Left forelimb (tissue), 1 donor: ENCODE data around the gene EVPL.
"Not testable (repeated sequence)": the region's sequence is repeated elsewhere in the genome, so short reads cannot be mapped to it uniquely, and the experiment has no call there.

Experiments used
- DNase-seq: peaks from one replicate; pipeline ENCODE4 v3.0.0-alpha.2; 2018; ENCODE audit warnings: low spot score

The EVPL gene

GRCh38 chr17:75996665-75997590 is 30.2 kb downstream of the EVPL start:
- DNase-seq, result no peak

DNA sequence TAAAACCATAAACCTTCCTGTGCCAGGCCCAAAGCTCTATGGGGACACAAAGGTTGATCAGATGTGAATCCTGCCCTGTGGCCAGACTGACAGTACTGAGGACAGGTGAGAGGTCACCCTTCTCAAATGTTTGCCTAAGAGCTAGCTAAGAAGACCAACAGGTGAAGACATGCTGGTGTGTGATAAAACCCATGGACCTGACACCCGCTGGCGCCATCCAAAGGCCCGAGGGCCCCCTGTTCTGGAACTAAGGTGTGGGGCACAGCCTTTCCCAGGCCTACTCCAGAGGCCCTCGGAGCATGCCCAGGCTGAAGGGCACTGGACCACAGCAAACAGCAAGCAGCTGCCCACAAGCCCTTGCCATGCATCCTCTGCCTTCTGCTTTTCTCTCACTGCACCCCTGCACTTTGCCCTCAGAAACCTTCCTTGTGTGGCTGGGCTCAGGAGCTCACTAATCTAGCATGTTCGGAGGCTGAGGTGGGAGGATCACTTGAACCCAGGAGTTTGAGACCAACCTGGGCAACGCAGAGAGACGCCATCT is 31.7 kb downstream of the EVPL start:
- DNase-seq, result no peak

GRCh38 chr17:75994802-75995370 is 32.2 kb downstream of the EVPL start:
- no peak for DNase-seq

GRCh38 chr17:75991396-75991795 is 35.7 kb downstream of the EVPL start:
- no peak for DNase-seq

GRCh38 chr17:75987041-75987440 is 40.1 kb downstream of the EVPL start:
- DNase-seq, result no peak

DNA sequence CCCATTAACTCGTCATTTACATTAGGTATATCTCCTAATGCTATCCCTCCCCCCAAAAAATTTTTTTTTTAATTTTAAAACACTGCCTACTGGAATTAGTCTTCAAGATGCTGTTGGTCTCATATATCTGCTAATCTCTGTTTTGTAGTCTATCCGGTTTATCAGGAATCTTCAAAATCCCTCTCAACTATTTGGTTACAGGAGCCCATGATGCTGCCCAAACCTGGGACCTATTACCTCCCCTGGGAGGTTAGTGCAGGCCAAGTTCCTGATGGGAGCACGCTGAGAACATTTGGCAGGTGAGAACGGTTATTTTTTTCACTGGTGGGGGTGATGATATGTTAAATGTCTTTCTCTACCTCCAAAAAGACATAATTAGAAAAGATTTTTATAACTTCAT is 41.1 kb downstream of the EVPL start:
- DNase-seq, result no peak

DNA sequence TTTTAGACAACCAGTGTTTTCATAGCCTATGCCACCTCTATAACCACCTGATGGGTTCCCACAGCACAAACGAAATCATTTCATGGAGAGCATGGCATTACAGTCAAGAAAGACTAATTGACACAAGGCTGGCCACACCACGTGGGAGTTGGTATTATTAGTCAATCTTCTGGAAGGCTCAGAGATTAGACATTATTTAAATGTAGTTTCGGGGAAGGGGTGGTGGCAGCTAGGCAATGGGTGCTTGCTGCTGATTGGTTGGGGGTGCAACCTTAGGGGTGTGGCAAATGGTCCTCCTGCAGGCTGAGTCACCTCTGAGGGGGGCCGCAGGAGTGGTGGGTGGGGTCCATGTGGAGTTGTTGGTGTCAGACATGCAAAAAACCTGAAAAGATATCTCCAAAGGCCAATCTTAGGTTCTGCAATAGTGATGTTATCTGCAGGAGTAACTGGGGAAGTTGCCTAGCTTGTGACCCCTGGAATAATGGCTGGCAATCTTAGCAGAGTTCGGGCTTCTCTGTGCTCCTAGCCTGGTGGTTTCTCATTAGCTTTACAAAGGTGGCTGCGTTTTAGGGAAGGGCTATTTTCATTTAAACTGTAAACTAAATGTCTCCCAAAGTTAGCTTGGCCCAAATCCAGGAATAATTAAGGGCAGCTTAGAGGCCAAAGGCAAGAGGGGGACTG is 43.5 kb downstream of the EVPL start:
- no peak for DNase-seq

- DNase-seq, result no peak
Observed at GRCh38 chr17:75981019-75981615, 46.0 kb downstream of the EVPL start.

- DNase-seq, result no peak
Observed at GRCh38 chr17:75980188-75981018, 46.7 kb downstream of the EVPL start.

GRCh38 chr17:75979705-75980187 is 47.4 kb downstream of the EVPL start:
- no peak for DNase-seq

DNA sequence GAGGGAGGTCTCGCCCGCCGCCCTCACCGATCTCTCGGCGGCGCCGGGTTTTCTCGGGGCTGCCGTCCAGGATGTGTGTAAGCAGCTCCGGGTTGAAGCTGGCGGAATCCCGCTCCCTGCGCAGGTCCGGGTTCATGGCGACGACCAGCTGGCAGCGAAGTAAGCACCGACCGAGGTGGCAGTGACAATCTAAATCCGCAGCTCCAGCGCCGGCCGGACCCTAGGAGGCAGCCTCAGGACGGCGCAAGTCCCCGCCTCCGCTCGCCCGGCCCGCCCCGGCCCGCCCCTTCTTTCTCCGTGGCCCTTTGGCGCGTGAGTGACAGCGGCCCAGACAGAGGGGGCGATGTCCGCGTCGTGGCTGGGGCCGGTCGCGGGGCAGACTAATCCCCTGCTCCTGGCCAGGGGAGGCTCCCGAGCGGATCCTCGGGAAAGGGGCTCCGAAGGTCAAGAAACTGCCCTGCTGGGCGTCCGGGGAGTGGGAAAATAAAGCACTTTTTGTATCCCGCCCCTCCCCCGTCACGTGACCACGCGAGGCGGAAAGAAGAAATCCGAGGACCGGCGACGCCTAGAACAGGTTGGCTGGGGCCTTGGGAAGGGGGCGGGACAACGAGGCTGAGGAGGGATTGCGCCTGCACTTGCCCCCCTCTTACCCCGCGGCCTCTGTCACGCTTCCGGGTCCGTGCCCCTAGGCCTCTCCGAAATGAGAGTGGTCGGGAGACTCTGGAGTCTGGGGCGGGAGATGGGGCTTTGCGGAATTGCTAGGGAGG is 48.0 kb downstream of the EVPL start, which contains the start of the genes ACOX1 and TEN1:
TSS of gene ACOX1 (minus strand) at position 229 of the 767 bp plus-strand sequence. CDS start at position 136, 93 bp downstream.
TSS of gene TEN1 (plus strand) at position 303 of the 767 bp plus-strand sequence. CDS start 6,953 bp downstream, outside the sequence.
- peak; percentile 99 for DNase-seq

DNA sequence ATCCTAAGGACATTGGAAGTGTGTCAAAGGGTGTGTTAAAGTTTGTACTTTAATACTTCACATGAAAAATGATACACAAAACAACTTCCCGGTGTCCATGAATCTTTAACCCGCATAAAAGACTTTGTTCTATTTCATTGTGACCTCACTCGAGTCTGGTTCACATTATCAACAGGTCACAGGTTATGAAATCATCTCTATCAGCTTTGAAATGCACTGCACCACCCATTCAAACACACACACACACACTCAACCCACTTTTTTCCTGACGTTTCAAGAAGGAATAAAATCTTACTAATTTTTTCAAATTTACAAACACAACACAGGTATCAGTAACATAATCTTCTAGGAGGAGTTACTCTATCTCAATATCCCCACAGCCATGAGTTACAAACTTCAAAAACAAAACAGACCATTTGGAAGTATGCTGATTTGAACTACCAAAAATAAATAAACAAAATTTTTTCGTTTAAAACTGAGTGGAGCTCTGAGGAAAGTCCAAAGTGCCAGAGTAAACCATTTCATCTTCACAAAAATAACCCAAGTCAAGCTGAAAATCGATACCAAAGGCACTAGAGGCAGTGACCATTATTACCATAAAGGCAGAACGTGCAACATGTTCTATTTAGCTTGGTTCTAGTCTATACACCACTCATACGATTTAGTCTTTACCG is 50.8 kb downstream of the EVPL start:
- no peak for DNase-seq

- no peak for DNase-seq
Observed at GRCh38 chr17:75975757-75976174, 51.3 kb downstream of the EVPL start.

GRCh38 chr17:75975187-75975586 is 51.9 kb downstream of the EVPL start:
- DNase-seq, result not testable (repeated sequence)

DNA sequence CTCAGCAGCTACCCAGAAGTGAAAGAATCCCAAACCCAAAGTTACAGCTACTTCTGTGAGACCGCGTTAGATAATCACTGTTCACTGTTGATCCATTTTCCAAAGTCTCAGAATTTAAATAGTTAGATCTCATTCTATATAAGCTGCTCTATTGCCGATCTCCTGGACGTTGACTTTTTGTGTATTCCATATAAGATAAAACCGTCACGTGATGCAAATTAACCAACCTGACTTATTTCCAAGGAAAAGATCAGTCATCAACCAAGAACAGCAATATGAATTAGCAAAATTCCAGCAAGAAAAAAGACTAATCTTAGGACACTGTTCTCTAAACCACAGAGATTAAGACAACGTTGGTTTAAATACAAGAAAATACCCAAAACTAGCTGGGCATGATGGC is 56.5 kb downstream of the EVPL start:
- no peak for DNase-seq

- DNase-seq, result no peak
Observed at GRCh38 chr17:75970011-75970523, 57.0 kb downstream of the EVPL start.

- DNase-seq, result not testable (repeated sequence)
Observed at GRCh38 chr17:75969044-75969443, 58.1 kb downstream of the EVPL start.

DNA sequence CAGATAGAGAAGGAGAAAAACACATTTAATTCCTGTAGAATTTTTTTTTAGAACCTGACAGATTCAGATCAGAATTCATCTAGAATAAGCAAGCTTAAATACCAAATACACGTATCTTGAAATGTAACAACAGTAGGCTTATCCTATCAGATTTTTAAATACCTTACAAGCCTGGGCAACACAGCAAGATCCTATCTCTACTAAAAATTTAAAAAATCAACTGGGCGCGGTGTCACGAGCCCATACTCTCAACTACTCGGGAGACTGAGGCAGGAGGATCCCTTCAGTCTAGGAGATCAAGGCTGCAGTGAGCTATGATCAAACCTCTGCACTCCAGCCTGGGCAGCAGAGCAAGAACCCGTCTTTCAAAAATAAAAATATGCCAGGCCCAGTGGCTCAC is 61.6 kb downstream of the EVPL start:
- DNase-seq, result no peak

DNA sequence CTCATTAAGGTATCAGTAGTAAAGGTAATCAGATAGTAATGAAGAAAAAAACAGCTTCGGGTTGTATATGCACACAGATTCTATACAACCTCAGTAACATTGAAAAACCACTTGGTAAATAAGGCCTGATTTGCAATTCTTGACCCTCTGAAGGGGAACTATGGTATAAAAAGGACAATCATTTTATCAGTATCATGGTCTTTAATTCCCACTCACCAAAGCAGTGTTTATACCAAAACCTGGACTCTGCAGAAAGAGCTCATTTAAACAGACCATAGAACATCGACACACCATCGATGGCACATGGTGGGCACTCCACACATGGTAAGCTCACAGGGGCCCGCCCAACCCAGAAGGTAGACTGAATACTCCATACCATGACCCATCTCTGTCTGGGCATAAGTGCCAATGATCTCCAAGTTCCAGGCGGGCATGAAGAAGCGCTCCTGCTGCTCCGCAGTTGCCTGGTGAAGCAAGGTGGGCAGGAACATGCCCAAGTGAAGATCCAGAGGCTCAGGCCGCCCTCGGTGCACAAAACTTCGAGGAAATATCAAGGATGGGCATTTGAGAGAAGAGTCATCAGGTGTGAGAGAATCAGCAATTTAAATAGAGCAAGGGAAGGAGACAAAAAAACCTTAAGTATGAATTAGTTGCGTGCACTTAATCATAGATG is 67.1 kb downstream of the EVPL start:
- no peak for DNase-seq
